Immature natural killer cell (primary cell): Measurements from ENCODE around the gene RNF115. TPM values are rescaled to one million over a fixed set of nuclear protein-coding genes. Genes with fewer than 3 reads are reported as not detected.
A peak's percentile ranks its signal among the peaks of the same experiment; 100 is the strongest.
"Not testable (repeated sequence)": the region's sequence is repeated elsewhere in the genome, so short reads cannot be mapped to it uniquely, and the experiment has no call there.

Source experiments
- DNase-seq, 3 donors: peaks; one replicate each; pipeline ENCODE4 v3.0.0; 2022; ENCODE audit warnings: mixed read lengths in 1 of 3
- H3K27ac Mint-ChIP-seq, 6 donors: one replicate each; pipeline ENCODE4 v1.8.0; 2020; ENCODE audit warnings: mixed read lengths in 6 of 6, mild to moderate bottlenecking in 5 of 6, inconsistent platforms in 4 of 6, moderate library complexity in 3 of 6
- H3K27me3 Mint-ChIP-seq, 3 donors: one replicate each; pipeline ENCODE4 v1.8.0; 2020 to 2021; ENCODE audit warnings: low read depth in 3 of 3, mild to moderate bottlenecking in 3 of 3, mixed read lengths in 3 of 3, moderate library complexity in 3 of 3, inconsistent platforms in 1 of 3
- H3K36me3 Mint-ChIP-seq, 3 donors: one replicate each; pipeline ENCODE4 v1.8.0; 2020; ENCODE audit warnings: mixed read lengths in 3 of 3, inconsistent platforms in 2 of 3, mild to moderate bottlenecking in 2 of 3
- H3K4me1 Mint-ChIP-seq, 2 donors: one replicate each; pipeline ENCODE4 v1.8.0; 2020; ENCODE audit warnings: inconsistent platforms in 2 of 2, mild to moderate bottlenecking in 2 of 2, mixed read lengths in 2 of 2, moderate library complexity in 1 of 2
- H3K4me3 Mint-ChIP-seq, 5 donors: one replicate each; pipeline ENCODE4 v1.8.0; 2020; ENCODE audit warnings: mild to moderate bottlenecking in 5 of 5, mixed read lengths in 5 of 5, inconsistent platforms in 3 of 5, moderate library complexity in 3 of 5
- H3K9me3 Mint-ChIP-seq, 6 donors: one replicate each; pipeline ENCODE4 v1.8.0; 2020; ENCODE audit warnings: mild to moderate bottlenecking in 6 of 6, mixed read lengths in 6 of 6, inconsistent platforms in 4 of 6, moderate library complexity in 3 of 6
- polyA plus RNA-seq, 3 donors: library from polyadenylated mRNA; unstranded; fragments of 300-500 nt; fragmentation: Illumina TruSeq; gene quantifications; one replicate each; pipeline ENCODE4 v1.2.3, GENCODE V29; 2021

Gene RNF115
- polyA plus RNA-seq, 3 donors from 2014 or later, result 4.7 to 9.4 (median 8.3) TPM

- Mint-ChIP-seq H3K4me1 (peaks cover 6 to 7% of the 10 kb centered on the region in 2 donors), H3K36me3 (peaks cover 8 to 21% (median 14%) of the 10 kb centered on the region in 3 donors), H3K27ac (peak overlapping the region in 3 of 6 donors; percentile 3 to 31 (median 12)), H3K9me3 (no peaks in the 10 kb centered on the region), H3K4me3 (peak overlapping the region in 1 of 5 donors; percentile 3), H3K27me3 (peaks cover 0 to 2% (median 0%) of the 10 kb centered on the region in 3 donors)
- no peak for DNase-seq
These were observed 23.9 kb upstream of the RNF115 start for GRCh38 chr1:145847827-145848226.

- Mint-ChIP-seq H3K4me3 (no peak overlapping the region), H3K27ac (peak overlapping the region in 5 of 6 donors; percentile 51 to 84 (median 67)), H3K4me1 (peaks cover 6 to 7% of the 10 kb centered on the region in 2 donors), H3K9me3 (no peaks in the 10 kb centered on the region), H3K36me3 (peaks cover 6 to 25% (median 22%) of the 10 kb centered on the region in 3 donors), H3K27me3 (no peaks in the 10 kb centered on the region)
- DNase-seq, result peak in 2 of 3 donors; percentile 26 to 32
These were observed 22.3 kb upstream of the RNF115 start for GRCh38 chr1:145846201-145846612.

- no peaks in the 10 kb centered on the region for H3K9me3 Mint-ChIP-seq
- peaks cover 6 to 7% of the 10 kb centered on the region in 2 donors for H3K4me1 Mint-ChIP-seq
- no peak within 1 kb of the TSS for H3K4me3 Mint-ChIP-seq
- H3K36me3 Mint-ChIP-seq, result peaks cover 1 to 23% (median 17%) of the 10 kb centered on the region in 3 donors
- H3K27ac Mint-ChIP-seq, result peak within 1 kb of the TSS; percentile 19 to 84 (median 64)
- DNase-seq, result peak; percentile 68 to 75 (median 73)
- H3K27me3 Mint-ChIP-seq, result no peaks in the 10 kb centered on the region
These were observed 21.7 kb upstream of the RNF115 start, which contains the start of gene NUDT17 for GRCh38 chr1:145845514-145846161. Gene NUDT17, plus strand, starts transcription at chr1:145845630. Its CDS starts 11 bp downstream, at chr1:145845641.

GRCh38 chr1:145845144-145845513, 21.2 kb upstream of the RNF115 start:
- no peaks in the 10 kb centered on the region for H3K27me3 Mint-ChIP-seq
- H3K4me3 Mint-ChIP-seq, result no peak overlapping the region
- peaks cover 0 to 24% (median 15%) of the 10 kb centered on the region in 3 donors for H3K36me3 Mint-ChIP-seq
- peaks cover 6 to 7% of the 10 kb centered on the region in 2 donors for H3K4me1 Mint-ChIP-seq
- no peak for DNase-seq
- no peak overlapping the region for H3K27ac Mint-ChIP-seq
- H3K9me3 Mint-ChIP-seq, result no peaks in the 10 kb centered on the region

GRCh38 chr1:145843031-145843430, 19.1 kb upstream of the RNF115 start:
- no peaks in the 10 kb centered on the region for H3K27me3 Mint-ChIP-seq
- H3K27ac Mint-ChIP-seq, result no peak overlapping the region
- peaks cover 6 to 7% of the 10 kb centered on the region in 2 donors for H3K4me1 Mint-ChIP-seq
- H3K9me3 Mint-ChIP-seq, result no peaks in the 10 kb centered on the region
- H3K36me3 Mint-ChIP-seq, result peaks cover 0 to 28% (median 11%) of the 10 kb centered on the region in 3 donors
- H3K4me3 Mint-ChIP-seq, result no peak overlapping the region
- no peak for DNase-seq

GRCh38 chr1:145837656-145838055, 13.8 kb upstream of the RNF115 start:
- H3K9me3 Mint-ChIP-seq, result no peaks in the 10 kb centered on the region
- H3K27me3 Mint-ChIP-seq, result no peaks in the 10 kb centered on the region
- peaks cover 11 to 53% (median 22%) of the 10 kb centered on the region in 3 donors for H3K36me3 Mint-ChIP-seq
- no peak for DNase-seq
- no peak overlapping the region for H3K27ac Mint-ChIP-seq
- no peaks in the 10 kb centered on the region for H3K4me1 Mint-ChIP-seq
- no peak overlapping the region for H3K4me3 Mint-ChIP-seq

- H3K4me1 Mint-ChIP-seq, DNase-seq, H3K9me3 Mint-ChIP-seq, H3K4me3 Mint-ChIP-seq, H3K27me3 Mint-ChIP-seq: not testable (repeated sequence)
- Mint-ChIP-seq H3K36me3 (peaks cover 39 to 64% (median 48%) of the 10 kb centered on the region in 3 donors), H3K27ac (peak overlapping the region in 1 of 6 donors; percentile 20)
These were observed 6.9 kb upstream of the RNF115 start for GRCh38 chr1:145830810-145831209.

- Mint-ChIP-seq H3K27ac (peak overlapping the region in 4 of 6 donors; percentile 3 to 19 (median 13)), H3K9me3 (no peaks in the 10 kb centered on the region), H3K4me3 (no peak overlapping the region), H3K27me3 (peaks cover 4 to 10% (median 10%) of the 10 kb centered on the region in 3 donors), H3K4me1 (peaks cover 21 to 29% of the 10 kb centered on the region in 2 donors), H3K36me3 (peaks cover 39 to 58% (median 46%) of the 10 kb centered on the region in 3 donors)
- DNase-seq, result no peak
These were observed 4.6 kb upstream of the RNF115 start for GRCh38 chr1:145828367-145829026.

GRCh38 chr1:145827966-145828365, 4.1 kb upstream of the RNF115 start:
- Mint-ChIP-seq H3K4me1 (peaks cover 21 to 29% of the 10 kb centered on the region in 2 donors), H3K9me3 (no peaks in the 10 kb centered on the region), H3K27ac (peak overlapping the region in 5 of 6 donors; percentile 3 to 19 (median 10)), H3K27me3 (peaks cover 5 to 13% (median 12%) of the 10 kb centered on the region in 3 donors), H3K4me3 (no peak overlapping the region), H3K36me3 (peaks cover 35 to 53% (median 41%) of the 10 kb centered on the region in 3 donors)
- DNase-seq, result no peak

- H3K36me3 Mint-ChIP-seq, result peaks cover 24 to 41% (median 32%) of the 10 kb centered on the region in 3 donors
These were observed 2.1 kb upstream of the RNF115 start for GRCh38 chr1:145826030-145826429.

GRCh38 chr1:145824499-145824842, 576 bp upstream of the RNF115 start:
- no peaks in the 10 kb centered on the region for H3K9me3 Mint-ChIP-seq
- H3K27ac Mint-ChIP-seq, result peak overlapping the region; percentile 91 to 98 (median 96)
- peaks cover 15 to 33% (median 24%) of the 10 kb centered on the region in 3 donors for H3K36me3 Mint-ChIP-seq
- DNase-seq, result no peak
- peaks cover 5 to 12% (median 9%) of the 10 kb centered on the region in 3 donors for H3K27me3 Mint-ChIP-seq
- peaks cover 23 to 35% of the 10 kb centered on the region in 2 donors for H3K4me1 Mint-ChIP-seq
- peak overlapping the region; percentile 96 to 99 (median 99) for H3K4me3 Mint-ChIP-seq

More at GRCh38 chr1:145826030-145826429, 2.1 kb upstream of the RNF115 start:
- H3K27ac Mint-ChIP-seq, result peak overlapping the region in 5 of 6 donors; percentile 11 to 68 (median 29)
- H3K4me1 Mint-ChIP-seq, result peaks cover 23 to 35% of the 10 kb centered on the region in 2 donors
- H3K9me3 Mint-ChIP-seq, result no peaks in the 10 kb centered on the region
- DNase-seq, result no peak
- H3K27me3 Mint-ChIP-seq, result peaks cover 5 to 12% (median 9%) of the 10 kb centered on the region in 3 donors
- peak overlapping the region in 4 of 5 donors; percentile 33 to 70 (median 54) for H3K4me3 Mint-ChIP-seq

GRCh38 chr1:145822779-145823331, 1.0 kb downstream of the RNF115 start:
- peaks cover 25 to 35% of the 10 kb centered on the region in 2 donors for H3K4me1 Mint-ChIP-seq
- peaks cover 5 to 12% (median 9%) of the 10 kb centered on the region in 3 donors for H3K27me3 Mint-ChIP-seq
- peaks cover 5 to 19% (median 13%) of the 10 kb centered on the region in 3 donors for H3K36me3 Mint-ChIP-seq
- peak overlapping the region in 4 of 6 donors; percentile 35 to 95 (median 49) for H3K27ac Mint-ChIP-seq
- H3K4me3 Mint-ChIP-seq, result peak overlapping the region in 2 of 5 donors; percentile 32 to 59
- peak in 1 of 3 donors; percentile 18 for DNase-seq
- not testable (repeated sequence) for H3K9me3 Mint-ChIP-seq

- H3K9me3 Mint-ChIP-seq, result not testable (repeated sequence)
These were observed 5.8 kb downstream of the RNF115 start for GRCh38 chr1:145818095-145818494.

More at GRCh38 chr1:145818095-145818494, 5.8 kb downstream of the RNF115 start:
- not testable (repeated sequence) for H3K36me3 Mint-ChIP-seq, H3K27me3 Mint-ChIP-seq, H3K4me3 Mint-ChIP-seq, H3K27ac Mint-ChIP-seq
- H3K4me1 Mint-ChIP-seq, result peaks cover 7 to 22% of the 10 kb centered on the region in 2 donors
- peak in 1 of 3 donors; percentile 23 for DNase-seq
